ENCODE results near the gene LGALS8.

The LGALS8 gene

GRCh38 chr1:236541710-236542109 is 17.9 kb downstream of the LGALS8 start:
- no peak for TF ChIP-seq CTCF (IDR thresholded peaks at IDR 0.05; ENCODE audit: insufficient read depth, missing control alignments)
- FAIRE-seq (no peak), DNase-seq (ENCODE audit: insufficient read length, low spot score) (no peak)

- FAIRE-seq (no peak), DNase-seq (ENCODE audit: insufficient read length, low spot score) (no peak)
- TF ChIP-seq CTCF (IDR thresholded peaks at IDR 0.05; ENCODE audit: insufficient read depth, missing control alignments), result no peak
These were observed 19.4 kb downstream of the LGALS8 start for GRCh38 chr1:236543065-236543669.

GRCh38 chr1:236545621-236546169 is 21.9 kb downstream of the LGALS8 start:
- no peak for TF ChIP-seq CTCF (IDR thresholded peaks at IDR 0.05; ENCODE audit: insufficient read depth, missing control alignments)
- FAIRE-seq (no peak), DNase-seq (ENCODE audit: insufficient read length, low spot score) (no peak)

- TF ChIP-seq CTCF (IDR thresholded peaks at IDR 0.05; ENCODE audit: insufficient read depth, missing control alignments), result no peak
- no peak for FAIRE-seq
- no peak for DNase-seq (ENCODE audit: insufficient read length, low spot score)
These were observed 24.7 kb downstream of the LGALS8 start for GRCh38 chr1:236548452-236548851.

GRCh38 chr1:236550961-236551851 is 27.4 kb downstream of the LGALS8 start:
- DNase-seq (ENCODE audit: insufficient read length, low spot score), result no peak
- FAIRE-seq, result no peak
- no peak for TF ChIP-seq CTCF (IDR thresholded peaks at IDR 0.05; ENCODE audit: insufficient read depth, missing control alignments)

- no peak for DNase-seq (ENCODE audit: insufficient read length, low spot score)
- no peak for TF ChIP-seq CTCF (IDR thresholded peaks at IDR 0.05; ENCODE audit: insufficient read depth, missing control alignments)
- FAIRE-seq, result no peak
These were observed 28.3 kb downstream of the LGALS8 start for GRCh38 chr1:236552096-236552495.

Measured in D721Med (cell line).